CD4-positive, alpha-beta T cell (primary cell): ENCODE measurements around the gene ZNF133. TPM values are rescaled to one million over a fixed set of nuclear protein-coding genes. Genes with fewer than 3 reads are reported as not detected.
A peak's percentile ranks its signal among the peaks of the same experiment; 100 is the strongest.

Experiments
- ATAC-seq: fragments of 200-7000 bp; cut with Tn5 transposase; one replicate; pipeline ENCODE4 v1.10.0; 2022; ENCODE audit warnings: mild to moderate bottlenecking; ENCODE audit not compliant: poor library complexity
- CTCF ChIA-PET: fragments of 350-600 bp; sonication (Branson Sonifier 250); formaldehyde crosslinking; loops from one replicate; lab custom pipeline; 2021; ENCODE audit warnings: antibody characterized with exemption, inconsistent platforms; lab: Charles Lee
- POLR2A ChIA-PET: fragments of 350-600 bp; sonication (Branson Sonifier 250); formaldehyde crosslinking; loops from one replicate; lab custom pipeline; 2021; ENCODE audit warnings: antibody characterized with exemption, inconsistent platforms; lab: Charles Lee
- DNase-seq, 14 experiments: peaks; one replicate each; pipeline ENCODE4 v3.0.0-alpha.2; 2013 to 2020; ENCODE audit warnings: mixed read lengths in 2 of 14
- H3K27ac ChIP-seq, 2 donors: one replicate each; pipeline versions ENCODE4 v1.5.1 to v1.7.0; 2013; ENCODE audit warnings: low read length in 2 of 2, low read depth in 1 of 2, mild to moderate bottlenecking in 1 of 2
- H3K27me3 ChIP-seq, 2 experiments: 1 replicate in 1 of 2; 2 replicates in 1 of 2; pipeline versions ENCODE4 v1.6.1 to v1.7.0; 2013; ENCODE audit warnings: low read length in 2 of 2, control low read depth in 1 of 2, mild to moderate bottlenecking in 1 of 2, moderate library complexity in 1 of 2; ENCODE audit not compliant: insufficient read depth in 2 of 2, control insufficient read depth in 1 of 2
- H3K36me3 ChIP-seq: one replicate; pipeline ENCODE4 v1.6.1; 2013; ENCODE audit warnings: low read length, control low read depth; ENCODE audit not compliant: insufficient read depth
- H3K4me1 ChIP-seq: one replicate; pipeline ENCODE4 v1.6.1; 2013; ENCODE audit warnings: low read length, control low read depth; ENCODE audit not compliant: insufficient read depth
- H3K4me3 ChIP-seq: one replicate; pipeline ENCODE4 v1.5.1; 2013; ENCODE audit warnings: mild to moderate bottlenecking, low read length, moderate library complexity
- H3K9me3 ChIP-seq, 2 experiments: 1 replicate in 1 of 2; 2 replicates in 1 of 2; pipeline versions ENCODE4 v1.6.1 to v1.7.0; 2013; ENCODE audit warnings: low read length in 2 of 2, mild to moderate bottlenecking in 2 of 2, control low read depth in 1 of 2, moderate library complexity in 1 of 2; ENCODE audit not compliant: control insufficient read depth in 1 of 2, insufficient read depth in 1 of 2
- H3K27ac Mint-ChIP-seq: one replicate; pipeline ENCODE4 v1.8.0; 2020; ENCODE audit warnings: mixed read lengths
- H3K27me3 Mint-ChIP-seq: one replicate; pipeline ENCODE4 v1.8.0; 2021; ENCODE audit warnings: mixed read lengths
- H3K36me3 Mint-ChIP-seq: one replicate; pipeline ENCODE4 v1.8.0; 2021; ENCODE audit warnings: low read depth, mixed read lengths
- H3K4me1 Mint-ChIP-seq: one replicate; pipeline ENCODE4 v1.8.0; 2021; ENCODE audit warnings: low read depth, mixed read lengths
- H3K4me3 Mint-ChIP-seq: one replicate; pipeline ENCODE4 v1.8.0; 2020; ENCODE audit warnings: mild to moderate bottlenecking, mixed read lengths
- H3K9me3 Mint-ChIP-seq: one replicate; pipeline ENCODE4 v1.8.0; 2020; ENCODE audit warnings: mixed read lengths
- intact Hi-C, 2 experiments: fragments of 100-400 bp; cut with DNase I in 1 of 2; cut with micrococcal nuclease in 1 of 2; formaldehyde crosslinking; loops; one replicate each; pipeline versions ENCODE4 v1.15.1 to v1.9.0; 2023 to 2025; cut with DNase I, micrococcal nuclease
- total RNA-seq, 174 experiments: library from RNA in 2 of 174; stranded (reverse) in 2 of 174; gene quantifications; one replicate each; pipeline ENCODE4 v1.2.3 and lab custom pipeline; 2021 to 2026
- TF ChIP-seq, protein P1 (sequence below): fragments of 200-600 bp; IDR thresholded peaks from one replicate; pipeline ENCODE4 v1.8.0; 2022; ENCODE audit warnings: antibody characterized with exemption, mild to moderate bottlenecking

The ZNF133 gene
- total RNA-seq, 2 experiments from 2014 or later, result 3.3 to 4.1 TPM

GRCh38 chr20:18288749-18289267 lies 481 bp downstream of the ZNF133 start:
- Histone ChIP-seq H3K27ac (peak overlapping the region in 1 of 2 donors; percentile 98), H3K27me3 (peaks cover 6 to 17% of the 10 kb centered on the region in 2 experiments), H3K4me1 (peaks cover 23% of the 10 kb centered on the region), H3K4me3 (peak overlapping the region; percentile 90), H3K9me3 (peaks cover 0 to 19% of the 10 kb centered on the region in 2 experiments), H3K36me3 (peaks cover 11% of the 10 kb centered on the region)
- ATAC-seq, result no peak
- ChIA-PET CTCF (interaction anchor here (0.7 to 1.6 kb wide), 2 partner anchors 148 to 607 kb away, joined by 3 to 9 read pairs; partner anchors contain the start of gene RRBP1), POLR2A (interaction anchor here (0.6 to 2.7 kb wide), 20 partner anchors 9 to 1765 kb away, joined by 3 to 52 read pairs (median 4); partner anchors contain the start of genes CFAP61, CRNKL1, DSTN and DZANK1)
- peak overlapping the region; percentile 98 for H3K27ac Mint-ChIP-seq
- H3K36me3 Mint-ChIP-seq, result peaks cover 62% of the 10 kb centered on the region
- peaks cover 10% of the 10 kb centered on the region for H3K9me3 Mint-ChIP-seq
- intact Hi-C loops, result loop anchor here (1.0 to 10.0 kb wide), 14 partner anchors 152 to 1766 kb away; partner anchors contain the start of genes DZANK1 (in 2 of the 2), POLR3F (in 2 of the 2), SEC23B (in 2 of the 2) and SNX5 (in 2 of the 2)
- TF ChIP-seq, protein P1, sequence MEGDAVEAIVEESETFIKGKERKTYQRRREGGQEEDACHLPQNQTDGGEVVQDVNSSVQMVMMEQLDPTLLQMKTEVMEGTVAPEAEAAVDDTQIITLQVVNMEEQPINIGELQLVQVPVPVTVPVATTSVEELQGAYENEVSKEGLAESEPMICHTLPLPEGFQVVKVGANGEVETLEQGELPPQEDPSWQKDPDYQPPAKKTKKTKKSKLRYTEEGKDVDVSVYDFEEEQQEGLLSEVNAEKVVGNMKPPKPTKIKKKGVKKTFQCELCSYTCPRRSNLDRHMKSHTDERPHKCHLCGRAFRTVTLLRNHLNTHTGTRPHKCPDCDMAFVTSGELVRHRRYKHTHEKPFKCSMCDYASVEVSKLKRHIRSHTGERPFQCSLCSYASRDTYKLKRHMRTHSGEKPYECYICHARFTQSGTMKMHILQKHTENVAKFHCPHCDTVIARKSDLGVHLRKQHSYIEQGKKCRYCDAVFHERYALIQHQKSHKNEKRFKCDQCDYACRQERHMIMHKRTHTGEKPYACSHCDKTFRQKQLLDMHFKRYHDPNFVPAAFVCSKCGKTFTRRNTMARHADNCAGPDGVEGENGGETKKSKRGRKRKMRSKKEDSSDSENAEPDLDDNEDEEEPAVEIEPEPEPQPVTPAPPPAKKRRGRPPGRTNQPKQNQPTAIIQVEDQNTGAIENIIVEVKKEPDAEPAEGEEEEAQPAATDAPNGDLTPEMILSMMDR, result no peak
- peak overlapping the region; percentile 96 for H3K4me3 Mint-ChIP-seq
- peaks cover 17% of the 10 kb centered on the region for H3K27me3 Mint-ChIP-seq
- peak in 2 of 14 experiments; percentile 4 to 19 for DNase-seq
- H3K4me1 Mint-ChIP-seq, result peaks cover 49% of the 10 kb centered on the region

DNA sequence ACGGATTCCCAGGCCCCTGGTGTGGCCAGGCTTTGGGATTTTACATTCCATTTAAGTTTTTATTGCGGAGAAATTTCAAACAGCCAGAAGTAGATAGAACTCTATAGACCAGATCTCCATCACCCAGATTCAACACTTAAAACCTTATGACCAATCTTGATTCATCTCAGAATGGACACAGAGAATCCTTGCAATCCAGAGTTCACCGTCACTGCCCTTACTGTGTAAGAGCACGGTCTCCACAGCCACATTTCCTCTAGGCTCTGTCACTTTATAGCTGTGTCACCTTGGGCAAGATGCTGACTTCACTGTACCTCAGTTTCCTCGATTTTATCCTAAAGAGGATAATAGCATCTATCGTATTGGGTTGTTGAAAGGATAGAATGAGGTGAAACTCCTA lies 979 bp downstream of the ZNF133 start:
- DNase-seq (no peak), ATAC-seq (no peak)
- Mint-ChIP-seq H3K4me3 (peak overlapping the region; percentile 96), H3K27me3 (peaks cover 12% of the 10 kb centered on the region), H3K9me3 (peaks cover 7% of the 10 kb centered on the region), H3K27ac (peak overlapping the region; percentile 98), H3K4me1 (peaks cover 49% of the 10 kb centered on the region), H3K36me3 (peaks cover 63% of the 10 kb centered on the region)
- Histone ChIP-seq H3K9me3 (peaks cover 0 to 17% of the 10 kb centered on the region in 2 experiments), H3K4me3 (peak overlapping the region; percentile 90), H3K27me3 (peaks cover 4 to 13% of the 10 kb centered on the region in 2 experiments), H3K4me1 (peaks cover 23% of the 10 kb centered on the region), H3K36me3 (peaks cover 11% of the 10 kb centered on the region), H3K27ac (no peak overlapping the region)
- ChIA-PET POLR2A (interaction anchor here (1.5 to 2.3 kb wide), 3 partner anchors 10 to 1763 kb away, joined by 4 to 47 read pairs (median 5); partner anchors contain the start of genes CFAP61, CRNKL1, KAT14 and PET117), CTCF (no interaction called here)
- TF ChIP-seq, protein P1, result no peak
- intact Hi-C loops, result loop anchor here (2.0 to 10.0 kb wide), 9 partner anchors 177 to 1765 kb away; partner anchors contain the start of genes CFAP61 (in 1 of the 2), CRNKL1 (in 1 of the 2), DZANK1 (in 1 of the 2) and MGME1 (in 1 of the 2)

DNA sequence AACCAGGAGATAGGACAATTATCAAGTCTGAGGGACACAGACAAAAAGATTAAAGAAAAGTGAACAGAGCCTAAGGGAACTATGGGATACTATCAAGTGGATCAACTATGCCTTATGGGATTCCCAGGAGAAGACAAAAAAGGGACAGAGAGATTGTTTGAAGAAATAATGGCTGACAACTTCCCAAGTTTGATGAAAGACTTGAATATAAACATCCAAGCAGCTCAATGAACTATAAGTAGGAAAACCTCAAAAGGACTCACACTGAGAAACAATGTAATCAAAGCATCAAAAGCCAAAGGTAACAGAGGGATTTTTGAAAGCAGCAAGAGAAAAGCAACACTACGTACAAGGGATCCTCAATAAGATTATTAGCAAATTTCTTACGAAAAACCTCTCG lies 11.0 kb downstream of the ZNF133 start:
- no peak overlapping the region for H3K27ac Mint-ChIP-seq
- Histone ChIP-seq H3K27ac (no peak overlapping the region), H3K27me3 (no peaks in the 10 kb centered on the region), H3K36me3 (no peaks in the 10 kb centered on the region), H3K9me3 (no peaks in the 10 kb centered on the region), H3K4me1 (no peaks in the 10 kb centered on the region), H3K4me3 (no peak overlapping the region)
- no peaks in the 10 kb centered on the region for H3K4me1 Mint-ChIP-seq
- peaks cover 42% of the 10 kb centered on the region for H3K36me3 Mint-ChIP-seq
- intact Hi-C loops, result no loop called here
- H3K4me3 Mint-ChIP-seq, result no peak overlapping the region
- H3K27me3 Mint-ChIP-seq, result no peaks in the 10 kb centered on the region
- TF ChIP-seq, protein P1, result no peak
- DNase-seq, result no peak
- no peak for ATAC-seq
- ChIA-PET CTCF (no interaction called here), POLR2A (interaction anchor here (1.4 kb wide), 1 partner anchor 11 kb away, joined by 4 read pairs; the partner anchor contains the start of gene ZNF133)
- no peaks in the 10 kb centered on the region for H3K9me3 Mint-ChIP-seq
